RPMI7951 (cell line): Measurements from ENCODE around the gene TBCD. TPM values are rescaled to one million over a fixed set of nuclear protein-coding genes. Genes with fewer than 3 reads are reported as not detected.
A peak's percentile ranks its signal among the peaks of the same experiment; 100 is the strongest.

Source experiments
- DNase-seq: peaks from one replicate; pipeline ENCODE4 v3.0.0-alpha.2; 2012; ENCODE audit warnings: low read depth
- total RNA-seq: library from RNA; depleted of rRNA; stranded (reverse); fragments of >200 nt; shearing (Covaris generic); gene quantifications from 2 replicates; pipeline ENCODE4 v1.2.3, GENCODE V29; 2014

The TBCD gene
- total RNA-seq, 1 experiment from 2014 or later, result 18.4 TPM

GRCh38 chr17:82871056-82871775 is 119.4 kb downstream of the TBCD start:
- DNase-seq, result no peak

- no peak for DNase-seq
These were observed 120.1 kb downstream of the TBCD start for GRCh38 chr17:82871776-82872561.

GRCh38 chr17:82872591-82873520 is 121.0 kb downstream of the TBCD start:
- no peak for DNase-seq

- no peak for DNase-seq
These were observed 121.7 kb downstream of the TBCD start for GRCh38 chr17:82873521-82873920.

- no peak for DNase-seq
These were observed 122.4 kb downstream of the TBCD start for GRCh38 chr17:82874011-82874835.

GRCh38 chr17:82875407-82875856 is 123.6 kb downstream of the TBCD start:
- no peak for DNase-seq

- DNase-seq, result peak; percentile 49
These were observed 124.3 kb downstream of the TBCD start for GRCh38 chr17:82876149-82876548.

GRCh38 chr17:82876602-82877379 is 124.9 kb downstream of the TBCD start:
- peak; percentile 64 for DNase-seq

- DNase-seq, result no peak
These were observed 126.7 kb downstream of the TBCD start for GRCh38 chr17:82878527-82878926.

GRCh38 chr17:82879241-82879640 is 127.4 kb downstream of the TBCD start:
- no peak for DNase-seq

GRCh38 chr17:82880620-82881323 is 128.9 kb downstream of the TBCD start:
- DNase-seq, result no peak

GRCh38 chr17:82881324-82881823 is 129.5 kb downstream of the TBCD start:
- no peak for DNase-seq

GRCh38 chr17:82881900-82882714 is 130.2 kb downstream of the TBCD start:
- no peak for DNase-seq

GRCh38 chr17:82882715-82883418 is 131.0 kb downstream of the TBCD start:
- no peak for DNase-seq

GRCh38 chr17:82883419-82884031 is 131.7 kb downstream of the TBCD start:
- no peak for DNase-seq

GRCh38 chr17:82884341-82884969 is 132.6 kb downstream of the TBCD start:
- DNase-seq, result no peak

GRCh38 chr17:82884970-82885353 is 133.1 kb downstream of the TBCD start:
- DNase-seq, result no peak
